Measurements from ENCODE around the gene FSCN2.

FSCN2 gene

GRCh38 chr17:81511554-81511803 lies 16.7 kb upstream of the FSCN2 start:
- DNase-seq (ENCODE audit: extremely low read depth, low read depth) = no peak
- no peak for TF ChIP-seq CTCF (IDR thresholded peaks at IDR 0.05; ENCODE audit: low read depth, low read length)

DNA sequence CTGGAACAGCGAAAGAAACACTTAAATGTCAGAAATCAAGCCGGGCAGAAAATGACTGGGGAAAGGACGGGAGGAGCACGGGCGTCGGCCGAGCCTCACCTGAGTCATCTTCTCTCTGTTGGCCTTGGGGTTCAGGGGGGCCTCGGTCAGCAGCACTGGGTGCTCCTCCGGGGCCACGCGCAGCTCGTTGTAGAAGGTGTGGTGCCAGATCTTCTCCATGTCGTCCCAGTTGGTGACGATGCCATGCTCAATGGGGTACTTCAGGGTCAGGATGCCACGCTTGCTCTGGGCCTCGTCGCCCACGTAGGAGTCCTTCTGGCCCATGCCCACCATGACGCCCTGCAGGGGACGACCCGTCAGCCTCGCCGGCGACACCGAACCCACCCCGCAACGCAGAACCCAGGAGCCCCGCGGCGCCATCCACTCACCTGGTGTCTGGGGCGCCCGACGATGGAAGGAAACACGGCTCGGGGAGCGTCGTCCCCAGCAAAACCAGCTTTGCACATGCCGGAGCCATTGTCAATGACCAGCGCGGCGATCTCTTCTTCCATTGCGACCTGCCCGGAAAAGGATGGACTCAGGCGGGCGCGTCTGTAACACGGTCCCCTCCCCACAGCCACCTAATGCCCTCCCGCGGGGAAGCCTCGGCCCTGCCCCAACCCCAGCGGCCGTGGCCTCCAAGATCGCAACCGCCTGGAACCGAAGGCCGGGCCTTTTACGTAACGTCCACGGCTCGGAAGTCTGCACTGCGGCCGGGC lies 16.2 kb upstream of the FSCN2 start:
- no peak for TF ChIP-seq CTCF (IDR thresholded peaks at IDR 0.05; ENCODE audit: low read depth, low read length)
- no peak for DNase-seq (ENCODE audit: extremely low read depth, low read depth)

GRCh38 chr17:81512562-81513371 lies 15.4 kb upstream of the FSCN2 start, which contains the start of gene ACTG1:
Gene ACTG1 (minus strand): TSS chr17:81512799. CDS start chr17:81512354, 445 bp downstream.
- DNase-seq (ENCODE audit: extremely low read depth, low read depth) = peak; percentile 87
- no peak for TF ChIP-seq CTCF (IDR thresholded peaks at IDR 0.05; ENCODE audit: low read depth, low read length)

- TF ChIP-seq CTCF (IDR thresholded peaks at IDR 0.05; ENCODE audit: low read depth, low read length) = no peak
- DNase-seq (ENCODE audit: extremely low read depth, low read depth) = no peak
These were observed 14.8 kb upstream of the FSCN2 start for GRCh38 chr17:81513372-81513752.

DNA sequence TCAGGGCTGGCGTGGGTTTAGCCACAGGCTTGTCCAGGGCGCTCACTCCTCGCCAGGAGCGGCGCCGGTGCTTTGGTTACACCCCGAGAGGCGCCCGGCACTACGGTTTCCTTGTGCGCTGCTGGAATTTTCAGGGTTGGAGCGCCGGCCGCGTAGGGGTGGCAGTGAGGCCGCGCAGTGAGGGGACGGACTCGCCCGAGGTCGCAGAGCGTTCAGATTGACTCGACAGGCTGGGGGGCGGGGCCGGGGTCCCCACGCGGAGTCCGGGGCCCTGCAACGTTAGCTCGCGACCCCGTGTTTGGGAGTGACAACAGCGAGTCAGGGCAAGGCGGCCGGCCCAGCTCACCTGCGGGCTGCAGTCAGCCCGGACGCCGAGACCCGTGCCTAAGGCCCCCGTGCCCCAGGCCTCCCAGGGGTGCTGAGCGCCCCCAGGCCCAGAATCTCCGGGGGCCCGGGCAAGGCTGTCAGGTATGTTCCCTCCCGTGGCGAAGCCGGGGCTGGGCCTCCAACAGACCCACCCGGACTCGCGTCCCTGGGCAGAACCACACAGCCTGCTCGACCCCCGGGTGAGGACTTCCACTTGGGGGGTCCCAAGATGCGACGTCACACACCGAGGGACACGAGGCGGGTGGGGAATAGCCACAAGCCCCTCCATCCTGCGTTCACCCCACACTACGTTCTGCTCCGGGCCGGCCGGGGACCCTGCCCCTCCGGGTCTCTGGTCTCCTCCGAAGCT lies 14.3 kb upstream of the FSCN2 start:
- TF ChIP-seq CTCF (IDR thresholded peaks at IDR 0.05; ENCODE audit: low read depth, low read length) = no peak; the same call in 1 of the 2 replicates
- no peak for DNase-seq (ENCODE audit: extremely low read depth, low read depth)

DNA sequence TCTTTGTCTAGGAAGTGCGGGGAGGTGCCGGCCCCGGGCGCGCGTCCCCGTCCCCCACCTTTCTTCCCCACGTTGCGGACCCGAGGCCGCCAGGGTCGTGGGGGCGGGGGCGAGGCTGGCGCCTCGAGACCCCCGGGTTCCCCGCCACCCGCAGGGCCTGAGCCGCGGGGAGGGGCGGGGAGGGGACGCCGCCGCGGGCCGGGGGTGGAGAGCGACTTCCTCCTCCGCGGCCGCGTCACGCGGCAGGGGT lies 13.8 kb upstream of the FSCN2 start:
- no peak for TF ChIP-seq CTCF (IDR thresholded peaks at IDR 0.05; ENCODE audit: low read depth, low read length)
- no peak for DNase-seq (ENCODE audit: extremely low read depth, low read depth)
